Type B pancreatic cell (in vitro differentiated cells): ENCODE measurements around the gene TAF15. TPM values are rescaled to one million over a fixed set of nuclear protein-coding genes. Genes with fewer than 3 reads are reported as not detected.

Source experiments
- DNase-seq: peaks from one replicate; pipeline ENCODE4 v3.0.0; 2021; ENCODE audit warnings: mixed read lengths; ENCODE audit not compliant: unreplicated experiment; ENCODE audit errors: extremely low spot score
- H3K27ac Mint-ChIP-seq: 2 replicates; pipeline ENCODE4 v1.8.0; 2021; ENCODE audit warnings: mild to moderate bottlenecking, mixed read lengths
- H3K27me3 Mint-ChIP-seq: 2 replicates; pipeline ENCODE4 v1.8.0; 2021; ENCODE audit warnings: mixed read lengths
- H3K36me3 Mint-ChIP-seq: 2 replicates; pipeline ENCODE4 v1.8.0; 2021; ENCODE audit warnings: mixed read lengths
- H3K4me1 Mint-ChIP-seq: one replicate; pipeline ENCODE4 v1.8.0; 2021; ENCODE audit warnings: mixed read lengths; ENCODE audit not compliant: unreplicated experiment
- H3K4me3 Mint-ChIP-seq: 2 replicates; pipeline ENCODE4 v1.8.0; 2021; ENCODE audit warnings: mild to moderate bottlenecking, mixed read lengths
- H3K9me3 Mint-ChIP-seq: 2 replicates; pipeline ENCODE4 v1.8.0; 2021; ENCODE audit warnings: mixed read lengths
- CTCF ChIP-seq: fragments of 200-600 bp; sonication (generic); conservative IDR thresholded peaks from 2 replicates; pipeline ENCODE4 v1.5.0; 2021; ENCODE audit warnings: antibody characterized with exemption, mild to moderate bottlenecking
- total RNA-seq: library from RNA; stranded (reverse); gene quantifications from 2 replicates; pipeline ENCODE4 v1.2.1, GENCODE V29; 2021; ENCODE audit warnings: low replicate concordance

TAF15 gene
- total RNA-seq, 1 donor from 2014 or later: 223 TPM

- no peaks in the 10 kb centered on the region for H3K27me3 Mint-ChIP-seq
- TF ChIP-seq CTCF: no peak
- no peaks in the 10 kb centered on the region for H3K9me3 Mint-ChIP-seq
- DNase-seq: no peak
- no peak overlapping the region for H3K4me3 Mint-ChIP-seq
- no peak overlapping the region for H3K27ac Mint-ChIP-seq
- no peaks in the 10 kb centered on the region for H3K4me1 Mint-ChIP-seq
- peaks cover 22% of the 10 kb centered on the region for H3K36me3 Mint-ChIP-seq
These were observed 47.3 kb downstream of the TAF15 start for GRCh38 chr17:35856603-35857002.

- DNase-seq: no peak
- Mint-ChIP-seq H3K27me3 (no peaks in the 10 kb centered on the region), H3K27ac (no peak overlapping the region), H3K9me3 (no peaks in the 10 kb centered on the region), H3K4me1 (peaks cover 13% of the 10 kb centered on the region), H3K36me3 (peaks cover 3% of the 10 kb centered on the region), H3K4me3 (no peak overlapping the region)
- TF ChIP-seq CTCF: no peak
These were observed 55.6 kb downstream of the TAF15 start for GRCh38 chr17:35864853-35865252.

GRCh38 chr17:35865412-35866340 lies 56.4 kb downstream of the TAF15 start:
- no peaks in the 10 kb centered on the region for H3K9me3 Mint-ChIP-seq
- no peak for TF ChIP-seq CTCF
- H3K27ac Mint-ChIP-seq: no peak overlapping the region
- H3K4me1 Mint-ChIP-seq: peaks cover 13% of the 10 kb centered on the region
- H3K27me3 Mint-ChIP-seq: no peaks in the 10 kb centered on the region
- no peak for DNase-seq
- peaks cover 3% of the 10 kb centered on the region for H3K36me3 Mint-ChIP-seq
- no peak overlapping the region for H3K4me3 Mint-ChIP-seq

- Mint-ChIP-seq H3K27me3 (no peaks in the 10 kb centered on the region), H3K27ac (no peak overlapping the region), H3K4me1 (peaks cover 13% of the 10 kb centered on the region), H3K4me3 (no peak overlapping the region), H3K36me3 (peaks cover 3% of the 10 kb centered on the region), H3K9me3 (no peaks in the 10 kb centered on the region)
- no peak for DNase-seq
- no peak for TF ChIP-seq CTCF
These were observed 57.2 kb downstream of the TAF15 start for GRCh38 chr17:35866341-35866950.

- Mint-ChIP-seq H3K27me3 (no peaks in the 10 kb centered on the region), H3K9me3 (no peaks in the 10 kb centered on the region), H3K36me3 (no peaks in the 10 kb centered on the region), H3K4me3 (no peak overlapping the region), H3K4me1 (peaks cover 13% of the 10 kb centered on the region), H3K27ac (no peak overlapping the region)
- no peak for TF ChIP-seq CTCF
- no peak for DNase-seq
These were observed 58.3 kb downstream of the TAF15 start for GRCh38 chr17:35867574-35867973.
